ENCODE results near the gene PIGO. TPM values are rescaled to one million over a fixed set of nuclear protein-coding genes. Genes with fewer than 3 reads are reported as not detected.

The PIGO gene
- total RNA-seq, 1 donor from 2014 or later, result 27.8 TPM

- Histone ChIP-seq H3K36me3 (ENCODE audit: control insufficient read depth, insufficient read depth, low read length) (peaks cover 5% of the 10 kb centered on the region), H3K27me3 (ENCODE audit: control insufficient read depth, insufficient read depth, low read length) (no peaks in the 10 kb centered on the region), H3K4me3 (ENCODE audit: low read depth, low read length) (peak overlapping the region; percentile 68)
- TF ChIP-seq CTCF (IDR thresholded peaks at IDR 0.05; ENCODE audit: insufficient read depth, low read length, poor library complexity, severe bottlenecking), result no peak
- DNase-seq (ENCODE audit: low read depth), result no peak
Observed at GRCh38 chr9:35103660-35104191, 7.3 kb upstream of the PIGO start.

DNA sequence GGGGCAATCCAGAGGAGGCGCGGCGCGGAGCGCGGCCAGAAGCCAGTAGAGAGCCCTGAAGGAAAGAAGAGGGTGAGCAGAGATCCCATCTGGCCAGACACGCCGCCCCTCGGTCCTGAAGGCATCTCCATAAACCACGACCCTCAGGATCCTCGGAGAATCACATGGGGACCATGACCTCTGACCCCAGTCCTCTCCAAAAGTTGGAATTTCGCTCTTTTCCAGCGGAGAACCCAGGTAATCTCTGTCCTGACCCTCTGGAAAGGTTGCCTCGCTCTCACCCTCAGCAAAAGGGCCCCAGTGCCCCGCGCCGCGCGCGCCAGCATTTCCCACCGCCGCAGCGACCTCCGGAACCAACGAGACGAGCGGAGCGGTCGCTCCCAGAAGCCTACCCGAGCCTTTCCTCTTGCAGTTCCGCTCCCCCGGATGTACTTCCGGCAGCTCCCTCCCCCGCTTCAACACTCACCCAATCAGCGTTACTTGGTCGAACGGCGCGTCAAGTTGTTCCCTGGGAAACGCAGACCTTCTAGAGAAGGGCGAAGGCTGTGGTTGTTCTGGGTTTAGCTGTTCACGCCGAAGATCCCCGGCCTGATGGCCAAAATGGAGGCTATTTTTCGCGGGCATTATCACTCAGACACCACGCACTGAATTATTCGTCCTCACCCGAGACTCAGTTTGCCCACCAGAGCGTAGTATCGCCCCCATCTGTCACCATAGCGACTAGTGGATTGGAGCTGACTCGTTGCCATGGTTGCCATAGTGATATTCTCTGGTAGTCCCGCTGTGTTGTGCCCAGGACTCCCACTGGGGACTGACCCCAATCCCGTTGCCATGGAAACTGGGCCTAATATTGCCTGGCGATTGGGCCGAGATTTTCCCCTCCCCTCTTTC lies 6.6 kb upstream of the PIGO start, which contains the start of gene STOML2:
Gene STOML2, minus strand, starts transcription at position 363 of the 891 bp plus-strand sequence. Its CDS starts 37 bp downstream, at position 326.
- H3K36me3 ChIP-seq (ENCODE audit: control insufficient read depth, insufficient read depth, low read length), result peaks cover 5% of the 10 kb centered on the region
- DNase-seq (ENCODE audit: low read depth), result peak; percentile 89
- H3K4me3 ChIP-seq (ENCODE audit: low read depth, low read length), result peak within 1 kb of the TSS; percentile 68
- no peak for TF ChIP-seq CTCF (IDR thresholded peaks at IDR 0.05; ENCODE audit: insufficient read depth, low read length, poor library complexity, severe bottlenecking)
- no peaks in the 10 kb centered on the region for H3K27me3 ChIP-seq (ENCODE audit: control insufficient read depth, insufficient read depth, low read length)

- no peak for DNase-seq (ENCODE audit: low read depth)
- Histone ChIP-seq H3K36me3 (ENCODE audit: control insufficient read depth, insufficient read depth, low read length) (peaks cover 5% of the 10 kb centered on the region), H3K27me3 (ENCODE audit: control insufficient read depth, insufficient read depth, low read length) (no peaks in the 10 kb centered on the region), H3K4me3 (ENCODE audit: low read depth, low read length) (peak overlapping the region; percentile 68)
- TF ChIP-seq CTCF (IDR thresholded peaks at IDR 0.05; ENCODE audit: insufficient read depth, low read length, poor library complexity, severe bottlenecking), result no peak
Observed at GRCh38 chr9:35102465-35102768, 6.0 kb upstream of the PIGO start.

DNA sequence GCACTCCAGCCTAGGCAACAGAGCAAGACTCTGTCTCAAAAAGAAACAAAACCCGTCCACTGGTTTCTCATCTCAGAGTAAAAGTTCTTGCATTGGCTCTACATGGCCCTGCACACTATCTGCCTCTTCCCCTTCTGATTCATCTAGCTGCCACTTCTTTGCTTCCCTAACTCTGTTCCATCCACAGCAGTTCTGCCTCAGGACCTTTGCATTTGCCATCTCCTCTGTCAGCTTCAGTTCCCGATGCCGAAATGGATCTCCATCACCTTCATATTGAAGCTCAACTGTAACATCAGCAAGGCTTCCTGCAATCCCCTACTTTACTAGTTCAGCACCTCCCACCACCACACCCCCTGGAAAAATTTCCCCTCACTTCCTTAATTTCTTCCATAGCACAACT lies 1.2 kb upstream of the PIGO start:
- no peak overlapping the region for H3K4me3 ChIP-seq (ENCODE audit: low read depth, low read length)
- TF ChIP-seq CTCF (IDR thresholded peaks at IDR 0.05; ENCODE audit: insufficient read depth, low read length, poor library complexity, severe bottlenecking), result no peak
- no peak for DNase-seq (ENCODE audit: low read depth)
- H3K27me3 ChIP-seq (ENCODE audit: control insufficient read depth, insufficient read depth, low read length), result no peaks in the 10 kb centered on the region
- H3K36me3 ChIP-seq (ENCODE audit: control insufficient read depth, insufficient read depth, low read length), result peaks cover 2% of the 10 kb centered on the region

- no peaks in the 10 kb centered on the region for H3K27me3 ChIP-seq (ENCODE audit: control insufficient read depth, insufficient read depth, low read length)
Observed at GRCh38 chr9:35091536-35091935, 4.9 kb downstream of the PIGO start.

More at GRCh38 chr9:35091536-35091935, 4.9 kb downstream of the PIGO start:
- TF ChIP-seq CTCF (IDR thresholded peaks at IDR 0.05; ENCODE audit: insufficient read depth, low read length, poor library complexity, severe bottlenecking), result no peak
- no peak overlapping the region for H3K4me3 ChIP-seq (ENCODE audit: low read depth, low read length)
- no peak for DNase-seq (ENCODE audit: low read depth)
- no peaks in the 10 kb centered on the region for H3K36me3 ChIP-seq (ENCODE audit: control insufficient read depth, insufficient read depth, low read length)

Measured in kidney epithelial cell (primary cell).